ENCODE data around the gene POP4. TPM values are rescaled to one million over a fixed set of nuclear protein-coding genes. Genes with fewer than 3 reads are reported as not detected.

POP4 gene
- total and polyA plus RNA-seq, 2 of the 4 experiments (the other 2 are of a cell fraction): 65.1 to 87.2 TPM

DNA sequence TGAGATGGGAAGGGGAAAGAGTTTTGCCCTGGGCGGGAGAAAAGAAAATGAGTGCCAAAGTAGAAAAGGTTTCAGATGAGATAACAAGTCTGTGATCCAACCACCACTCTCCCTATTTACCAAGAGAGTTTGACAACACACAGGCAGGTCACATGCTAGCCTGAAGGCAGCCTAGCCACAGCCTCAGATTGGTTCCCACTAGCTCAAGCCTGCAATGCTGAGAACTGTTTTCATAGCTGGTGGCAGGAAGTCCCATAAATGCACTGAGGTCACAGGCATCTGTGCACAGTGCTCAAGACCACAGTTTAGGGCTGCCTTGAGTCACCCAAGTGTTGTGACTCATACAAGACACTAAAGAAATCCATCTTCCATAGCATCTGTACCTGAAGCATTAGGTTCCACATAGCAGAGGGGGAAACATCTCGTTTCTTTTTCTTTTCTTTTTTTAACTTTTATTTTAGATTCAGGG is 18.5 kb upstream of the POP4 start:
- peak; percentile 38 for DNase-seq
- H2BK15ac ChIP-seq (ENCODE audit: low read depth, low read length): no peak overlapping the region
- H3K9ac ChIP-seq (ENCODE audit: low read depth, low read length): no peak overlapping the region
- intact Hi-C loops (cut with micrococcal nuclease): no loop called here
- no peak overlapping the region for H3K4ac ChIP-seq (ENCODE audit: low read depth, low read length)
- no peak overlapping the region for H4K91ac ChIP-seq (ENCODE audit: insufficient read depth, low read depth, low read length)
- no peak overlapping the region for H3K56ac ChIP-seq (ENCODE audit: extremely low read depth, insufficient read depth, low read length)
- no peak overlapping the region for H4K8ac ChIP-seq (ENCODE audit: low read depth in 2 of 2, low read length in 2 of 2)
- H3K79me1 ChIP-seq (ENCODE audit: low read depth in 1 of 2, low read length in 2 of 2): no peaks in the 10 kb centered on the region
- H2AFZ ChIP-seq (replicated peaks; ENCODE audit: low read length, poor library complexity): no peak overlapping the region
- no peak overlapping the region for H2BK5ac ChIP-seq (ENCODE audit: low read depth, low read length, poor library complexity, severe bottlenecking)
- no peak overlapping the region for H3K27ac ChIP-seq (ENCODE audit: insufficient read depth, low read length)
- no peak overlapping the region for H3K23ac ChIP-seq (ENCODE audit: low read depth, low read length)
- WGBS, 2 experiments (ENCODE audit: extremely low coverage in 2 of 2, insufficient read length in 1 of 2): no CpG with 5 or more reads among the region's 2 CpGs
- no peak overlapping the region for H2BK120ac ChIP-seq (ENCODE audit: low read depth, low read length)
- H3K36me3 ChIP-seq (ENCODE audit: control insufficient read depth, insufficient read depth, low read length): no peaks in the 10 kb centered on the region
- H3K4me3 ChIP-seq (ENCODE audit: insufficient read depth, low read depth, low read length): no peak overlapping the region
- no peak for ATAC-seq (ENCODE audit: low read depth)
- CTCF ChIA-PET: no interaction called here
- no peak overlapping the region for H3K14ac ChIP-seq (replicated peaks; ENCODE audit: low read depth, low read length)
- no peak overlapping the region for H3K18ac ChIP-seq (ENCODE audit: low read depth, low read length)
- no peaks in the 10 kb centered on the region for H4K20me1 ChIP-seq (ENCODE audit: insufficient read depth, low read length)
- H2AK9ac ChIP-seq (replicated peaks; ENCODE audit: low read depth, low read length, poor library complexity): no peak overlapping the region
- in situ Hi-C loops (cut with MboI; ENCODE audit: low sequenced_read_pairs): no loop called here
- H2BK20ac ChIP-seq (ENCODE audit: low read depth, low read length): no peak overlapping the region
- BruUV-seq (replicated peaks): no TSS peak
- H3K4me2 ChIP-seq (ENCODE audit: low read depth, low read length): no peak overlapping the region
- dilution Hi-C loops (cut with HindIII; ENCODE audit: low sequenced_read_pairs, unreplicated experiment): no loop called here
- H3K9me3 ChIP-seq (ENCODE audit: control insufficient read depth, insufficient read depth, low read length): no peaks in the 10 kb centered on the region
- no peaks in the 10 kb centered on the region for H3K9me1 ChIP-seq (ENCODE audit: insufficient read depth, low read length)
- no peak overlapping the region for H4K5ac ChIP-seq (ENCODE audit: low read depth, low read length)
- H3K27me3 ChIP-seq (ENCODE audit: control insufficient read depth, insufficient read depth, low read length): peaks cover 5% of the 10 kb centered on the region
- POLR2A ChIA-PET (ENCODE audit: unreplicated experiment): no interaction called here
- H3K4me1 ChIP-seq (ENCODE audit: control insufficient read depth, insufficient read depth, low read length): no peaks in the 10 kb centered on the region
- TF ChIP-seq SMC3 (IDR thresholded peaks at IDR 0.05; ENCODE audit: low read depth, low read length) (no peak), MXI1 (IDR thresholded peaks at IDR 0.05; ENCODE audit: borderline replicate concordance, low read depth, low read length) (no peak), MAZ (IDR thresholded peaks at IDR 0.05; ENCODE audit: borderline replicate concordance, low read depth, low read length) (no peak), BHLHE40 (IDR thresholded peaks at IDR 0.05; ENCODE audit: low read depth, low read length) (no peak), MAFK (IDR thresholded peaks at IDR 0.05; ENCODE audit: low read depth, low read length) (no peak), FOS (IDR thresholded peaks at IDR 0.05; ENCODE audit: low read depth, low read length) (no peak), CHD1 (IDR thresholded peaks at IDR 0.05; ENCODE audit: low read depth, low read length) (no peak)
- TF ChIP-seq, protein P1, sequence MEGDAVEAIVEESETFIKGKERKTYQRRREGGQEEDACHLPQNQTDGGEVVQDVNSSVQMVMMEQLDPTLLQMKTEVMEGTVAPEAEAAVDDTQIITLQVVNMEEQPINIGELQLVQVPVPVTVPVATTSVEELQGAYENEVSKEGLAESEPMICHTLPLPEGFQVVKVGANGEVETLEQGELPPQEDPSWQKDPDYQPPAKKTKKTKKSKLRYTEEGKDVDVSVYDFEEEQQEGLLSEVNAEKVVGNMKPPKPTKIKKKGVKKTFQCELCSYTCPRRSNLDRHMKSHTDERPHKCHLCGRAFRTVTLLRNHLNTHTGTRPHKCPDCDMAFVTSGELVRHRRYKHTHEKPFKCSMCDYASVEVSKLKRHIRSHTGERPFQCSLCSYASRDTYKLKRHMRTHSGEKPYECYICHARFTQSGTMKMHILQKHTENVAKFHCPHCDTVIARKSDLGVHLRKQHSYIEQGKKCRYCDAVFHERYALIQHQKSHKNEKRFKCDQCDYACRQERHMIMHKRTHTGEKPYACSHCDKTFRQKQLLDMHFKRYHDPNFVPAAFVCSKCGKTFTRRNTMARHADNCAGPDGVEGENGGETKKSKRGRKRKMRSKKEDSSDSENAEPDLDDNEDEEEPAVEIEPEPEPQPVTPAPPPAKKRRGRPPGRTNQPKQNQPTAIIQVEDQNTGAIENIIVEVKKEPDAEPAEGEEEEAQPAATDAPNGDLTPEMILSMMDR (conservative IDR thresholded peaks at IDR 0.05; ENCODE audit: low read depth, low read length): no peak
- TF ChIP-seq, protein P2, sequence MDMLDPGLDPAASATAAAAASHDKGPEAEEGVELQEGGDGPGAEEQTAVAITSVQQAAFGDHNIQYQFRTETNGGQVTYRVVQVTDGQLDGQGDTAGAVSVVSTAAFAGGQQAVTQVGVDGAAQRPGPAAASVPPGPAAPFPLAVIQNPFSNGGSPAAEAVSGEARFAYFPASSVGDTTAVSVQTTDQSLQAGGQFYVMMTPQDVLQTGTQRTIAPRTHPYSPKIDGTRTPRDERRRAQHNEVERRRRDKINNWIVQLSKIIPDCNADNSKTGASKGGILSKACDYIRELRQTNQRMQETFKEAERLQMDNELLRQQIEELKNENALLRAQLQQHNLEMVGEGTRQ (IDR thresholded peaks at IDR 0.05; ENCODE audit: low read depth, low read length): no peak
- H2AK5ac ChIP-seq (ENCODE audit: low read depth, low read length): no peak overlapping the region
